Neuron (in vitro differentiated cells): Measurements from ENCODE around the gene NXT1.
A peak's percentile ranks its signal among the peaks of the same experiment; 100 is the strongest.
"Not testable (repeated sequence)": the region's sequence is repeated elsewhere in the genome, so short reads cannot be mapped to it uniquely, and the experiment has no call there.

Experiments used
- H2AFZ ChIP-seq: one replicate; pipeline ENCODE4 v1.6.1; 2013; ENCODE audit warnings: low read depth, mild to moderate bottlenecking, inconsistent platforms, low read length, moderate library complexity
- H3K27me3 ChIP-seq: one replicate; pipeline ENCODE4 v1.6.1; 2013; ENCODE audit warnings: low read length; ENCODE audit not compliant: insufficient read depth
- H3K36me3 ChIP-seq: one replicate; pipeline ENCODE4 v1.6.1; 2013; ENCODE audit warnings: low read length; ENCODE audit not compliant: insufficient read depth
- H3K4me1 ChIP-seq: one replicate; pipeline ENCODE4 v1.6.1; 2013; ENCODE audit warnings: low read length; ENCODE audit not compliant: insufficient read depth
- H3K4me3 ChIP-seq: 2 replicates; pipeline ENCODE4 v1.5.1; 2013; ENCODE audit warnings: mild to moderate bottlenecking, low read length, moderate library complexity
- H3K9me3 ChIP-seq: one replicate; pipeline ENCODE4 v1.6.1; 2013; ENCODE audit warnings: low read length

Gene NXT1

DNA sequence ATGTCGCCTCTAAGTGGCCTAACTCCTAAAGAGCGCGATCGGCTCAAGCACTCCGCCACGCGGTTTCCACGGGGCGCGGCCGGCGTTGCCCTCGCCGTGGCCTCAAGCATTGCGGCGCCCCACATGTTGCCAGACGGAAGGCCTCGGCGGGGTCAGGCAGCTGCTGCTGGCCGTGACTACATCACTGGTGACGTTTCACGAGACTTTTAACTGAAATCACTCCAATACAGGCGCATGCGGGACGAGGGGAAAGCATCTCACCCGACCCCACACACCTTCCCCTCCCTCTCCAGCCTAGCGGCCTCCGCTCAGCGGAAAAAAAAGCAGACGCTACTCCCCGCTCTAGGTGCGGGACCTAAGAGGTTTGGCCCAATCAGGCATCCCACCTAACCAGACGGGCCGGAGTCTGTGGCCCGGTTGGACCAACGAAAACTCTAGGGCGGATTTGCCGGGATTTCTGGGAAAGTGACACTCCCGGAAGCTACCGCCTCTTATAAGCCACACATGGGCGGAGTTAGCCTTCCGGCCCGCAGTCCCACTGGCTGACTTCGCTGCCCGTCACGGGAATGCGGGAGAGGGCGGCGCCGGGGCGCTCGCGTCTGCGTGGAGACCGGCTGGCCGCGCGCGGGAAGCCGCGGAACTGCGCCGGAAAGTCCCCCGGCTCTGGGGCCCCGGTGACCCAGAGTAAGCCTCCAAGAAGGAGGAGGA, at the start of gene NXT1:
Gene NXT1, plus strand, starts transcription at position 596 of the 708 bp plus-strand sequence. CDS start 3,251 bp downstream, outside the sequence.
- Histone ChIP-seq H3K9me3 (no peaks in the 10 kb centered on the region), H3K4me3 (peak within 1 kb of the TSS; percentile 85), H2AFZ (peak within 1 kb of the TSS; percentile 54), H3K4me1 (peaks cover 16% of the 10 kb centered on the region), H3K36me3 (peaks cover 17% of the 10 kb centered on the region), H3K27me3 (no peaks in the 10 kb centered on the region)

DNA sequence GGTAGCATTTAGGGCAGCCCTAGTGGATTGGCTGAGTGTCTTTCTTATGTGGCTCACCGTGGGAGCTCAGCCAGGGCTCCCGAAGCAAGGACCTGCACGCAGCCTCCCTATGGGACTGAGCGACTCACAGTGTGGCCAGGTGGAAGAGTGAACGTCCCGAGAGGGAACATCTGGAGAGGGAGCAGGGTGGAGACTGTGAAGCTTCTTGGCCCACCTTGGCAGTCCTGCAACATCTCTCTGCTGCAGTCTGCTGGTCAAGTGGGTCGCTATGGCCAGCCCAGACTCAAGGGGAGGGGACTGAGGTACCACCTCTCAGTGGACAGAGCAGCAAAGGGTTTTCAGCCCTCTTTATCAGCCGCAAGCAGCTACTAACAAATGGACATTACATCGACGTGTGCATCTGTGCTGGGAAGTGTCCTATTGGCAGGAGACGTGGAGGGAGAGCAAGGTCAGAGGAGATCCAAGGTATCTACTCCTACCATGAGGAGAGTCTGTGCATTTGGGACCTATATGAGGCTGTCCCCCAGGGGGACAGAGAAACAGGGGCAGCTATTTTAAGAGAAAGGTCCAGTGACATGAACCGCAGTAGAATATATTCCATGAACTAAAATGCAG, 49.0 kb upstream of the NXT1 start:
- no peaks in the 10 kb centered on the region for H3K9me3 ChIP-seq
- no peaks in the 10 kb centered on the region for H3K36me3 ChIP-seq
- H3K27me3 ChIP-seq: no peaks in the 10 kb centered on the region
- H2AFZ ChIP-seq: no peak overlapping the region
- H3K4me1 ChIP-seq: no peaks in the 10 kb centered on the region
- H3K4me3 ChIP-seq: no peak overlapping the region

DNA sequence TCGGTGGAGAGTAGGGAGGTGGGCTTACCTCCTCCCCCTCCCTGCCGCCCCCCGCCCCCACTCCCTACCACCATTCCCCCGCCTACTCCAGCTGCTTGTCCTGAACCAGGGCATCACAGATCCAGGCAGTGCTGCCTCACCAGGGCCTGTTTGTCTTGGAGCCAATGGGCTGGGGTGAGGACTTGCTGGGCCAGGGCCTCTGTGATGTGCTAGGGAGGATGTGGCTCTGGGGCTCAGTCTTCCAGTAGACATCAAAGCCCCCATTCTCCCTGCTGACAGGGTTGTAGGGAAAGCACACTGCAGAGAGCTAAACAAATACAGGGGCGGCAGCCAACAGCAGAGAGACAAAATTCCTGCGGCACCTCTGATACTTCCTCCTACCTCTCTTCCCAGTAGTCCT, 48.2 kb upstream of the NXT1 start:
- Histone ChIP-seq H3K36me3 (no peaks in the 10 kb centered on the region), H3K4me3 (no peak overlapping the region), H3K4me1 (no peaks in the 10 kb centered on the region), H3K9me3 (no peaks in the 10 kb centered on the region), H2AFZ (no peak overlapping the region), H3K27me3 (no peaks in the 10 kb centered on the region)

DNA sequence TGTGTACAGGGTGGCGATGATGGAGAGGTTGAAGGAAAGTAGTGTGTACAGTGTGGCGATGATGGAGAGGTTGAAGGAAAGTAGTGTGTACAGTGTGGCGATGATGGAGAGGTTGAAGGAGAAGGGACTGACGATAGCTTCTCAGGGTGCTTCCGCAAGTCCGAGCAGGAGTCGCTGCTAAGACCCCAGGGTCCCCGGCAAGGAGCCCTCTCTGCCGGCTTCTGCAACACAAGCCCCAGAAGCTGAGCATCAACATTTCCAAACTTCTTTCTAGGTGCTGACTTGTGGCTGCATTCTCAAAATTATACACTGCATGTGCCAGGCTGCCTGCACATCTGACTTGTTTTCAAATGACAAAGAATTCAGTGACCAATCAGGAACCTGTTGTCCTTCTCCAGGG, 47.8 kb upstream of the NXT1 start:
- Histone ChIP-seq H3K4me1 (no peaks in the 10 kb centered on the region), H3K9me3 (no peaks in the 10 kb centered on the region), H2AFZ (no peak overlapping the region), H3K27me3 (no peaks in the 10 kb centered on the region), H3K4me3 (no peak overlapping the region), H3K36me3 (no peaks in the 10 kb centered on the region)

DNA sequence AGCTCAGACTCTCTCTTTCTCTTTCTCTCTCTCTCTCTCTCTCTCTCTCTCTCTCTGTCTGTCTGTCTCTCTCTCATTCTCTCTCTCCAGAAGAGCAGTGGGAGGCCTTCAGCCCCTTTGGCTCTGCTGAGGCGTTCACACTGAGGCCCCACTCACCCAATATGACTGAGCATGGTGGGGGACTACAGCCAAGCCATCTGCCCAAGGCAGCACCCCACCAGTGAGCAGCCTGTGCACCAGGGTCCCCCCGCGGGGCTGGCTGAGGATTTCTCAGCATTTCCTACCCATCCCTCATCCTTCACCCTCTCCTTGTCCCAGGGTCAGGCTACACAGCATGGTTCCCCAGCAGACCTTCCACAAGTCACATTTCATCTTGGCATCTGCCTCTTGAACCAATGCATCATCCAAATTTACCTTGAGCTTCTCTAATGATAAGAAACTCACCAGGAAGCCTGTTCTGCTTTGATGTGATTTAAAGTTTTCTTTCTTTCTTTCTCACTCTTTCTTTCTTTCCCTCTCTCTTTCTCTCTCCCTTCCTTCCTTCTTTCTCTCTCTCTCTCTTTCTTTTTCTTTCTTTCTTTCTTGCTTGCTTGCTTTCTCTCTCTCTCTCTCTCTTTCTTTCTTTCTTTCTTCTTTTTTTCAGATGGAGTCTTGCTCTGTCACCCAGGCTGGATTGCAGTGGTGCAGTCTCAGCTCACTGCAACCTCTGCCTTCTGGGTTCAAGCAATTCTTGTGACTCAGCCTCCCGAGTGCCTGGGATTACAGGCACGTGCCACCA, 47.1 kb upstream of the NXT1 start:
- Histone ChIP-seq H2AFZ (no peak overlapping the region), H3K4me3 (no peak overlapping the region), H3K36me3 (no peaks in the 10 kb centered on the region), H3K27me3 (no peaks in the 10 kb centered on the region), H3K4me1 (no peaks in the 10 kb centered on the region), H3K9me3 (no peaks in the 10 kb centered on the region)

DNA sequence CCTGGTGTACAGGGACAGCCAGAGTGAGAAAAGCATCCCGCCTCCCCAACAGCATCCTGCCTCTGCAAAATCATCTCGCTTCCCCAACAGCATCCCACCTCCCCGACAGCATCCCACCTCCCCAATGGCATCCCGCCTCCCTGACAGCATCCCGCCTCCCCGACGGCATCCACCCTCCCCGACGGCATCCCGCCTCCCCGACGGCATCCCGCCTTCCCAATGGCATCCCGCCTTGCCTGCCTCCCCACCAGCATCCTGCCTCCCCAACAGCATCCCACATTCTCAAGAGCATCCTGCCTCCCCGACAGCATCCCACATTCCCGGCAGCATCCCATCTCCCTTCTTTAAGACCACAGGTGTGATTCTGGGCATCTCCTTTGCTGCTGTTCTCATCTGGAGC, 46.0 kb upstream of the NXT1 start:
- no peak overlapping the region for H2AFZ ChIP-seq
- no peak overlapping the region for H3K4me3 ChIP-seq
- no peaks in the 10 kb centered on the region for H3K4me1 ChIP-seq
- no peaks in the 10 kb centered on the region for H3K36me3 ChIP-seq
- H3K9me3 ChIP-seq: no peaks in the 10 kb centered on the region
- H3K27me3 ChIP-seq: no peaks in the 10 kb centered on the region

DNA sequence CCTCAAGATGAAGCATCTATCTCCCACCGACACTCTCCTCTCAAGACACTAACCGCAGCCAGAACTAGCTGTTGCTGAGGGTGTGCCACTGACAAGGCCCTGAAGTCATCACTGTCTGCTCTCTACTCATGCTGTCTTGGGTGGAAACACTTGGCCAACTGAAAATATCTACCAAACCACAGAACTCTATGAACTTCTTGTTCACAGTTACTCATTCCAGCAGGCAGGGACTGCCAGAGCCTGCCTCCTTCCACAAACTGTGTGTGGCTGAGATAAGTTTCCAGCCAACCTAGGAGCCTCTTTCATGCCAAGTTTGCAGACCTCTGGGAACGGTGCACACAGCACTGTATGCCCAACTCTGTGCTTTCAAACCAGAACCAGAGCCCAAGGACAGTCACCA, 45.5 kb upstream of the NXT1 start:
- Histone ChIP-seq H2AFZ (no peak overlapping the region), H3K4me3 (no peak overlapping the region), H3K4me1 (no peaks in the 10 kb centered on the region), H3K36me3 (no peaks in the 10 kb centered on the region), H3K27me3 (no peaks in the 10 kb centered on the region), H3K9me3 (no peaks in the 10 kb centered on the region)

DNA sequence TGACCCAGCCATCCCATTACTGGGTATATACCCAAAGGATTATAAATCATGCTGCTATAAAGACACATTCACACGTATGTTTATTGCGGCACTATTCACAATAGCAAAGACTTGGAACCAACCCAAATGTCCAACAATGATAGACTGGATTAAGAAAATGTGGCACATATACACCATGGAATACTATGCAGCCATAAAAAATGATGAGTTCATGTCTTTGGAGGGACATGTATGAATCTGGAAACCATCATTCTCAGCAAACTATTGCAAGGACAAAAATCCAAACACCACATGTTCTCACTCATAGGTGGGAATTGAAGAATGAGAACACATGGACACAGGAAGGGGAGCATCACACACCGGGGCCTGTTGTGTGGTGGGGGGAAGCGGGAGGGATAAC, 43.2 kb upstream of the NXT1 start:
- not testable (repeated sequence) for H3K27me3 ChIP-seq, H3K4me3 ChIP-seq

DNA sequence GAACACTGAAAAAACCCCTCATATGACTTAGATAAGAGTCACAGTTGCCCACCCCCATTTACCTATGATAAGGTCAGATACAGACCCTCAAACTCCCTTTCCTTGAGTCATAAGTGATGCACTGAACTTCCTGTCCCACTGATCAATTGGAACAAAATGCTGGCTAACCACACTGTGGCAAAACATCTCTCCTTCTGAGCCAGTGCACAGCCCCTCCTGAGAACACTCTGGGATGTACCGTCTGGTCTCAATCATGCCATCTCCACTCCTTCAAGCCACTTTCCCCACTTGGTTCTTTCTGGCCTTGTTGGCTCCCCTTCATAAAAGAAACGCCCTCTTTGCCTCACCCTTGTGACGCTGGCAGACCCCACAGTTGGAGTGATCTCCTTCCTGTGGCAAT, 42.6 kb upstream of the NXT1 start:
- Histone ChIP-seq H3K27me3 (no peaks in the 10 kb centered on the region), H2AFZ (no peak overlapping the region), H3K36me3 (no peaks in the 10 kb centered on the region), H3K4me3 (no peak overlapping the region), H3K4me1 (no peaks in the 10 kb centered on the region), H3K9me3 (no peaks in the 10 kb centered on the region)

More for the DNA sequence above, 43.2 kb upstream of the NXT1 start:
- H3K9me3 ChIP-seq, H3K36me3 ChIP-seq, H2AFZ ChIP-seq, H3K4me1 ChIP-seq: not testable (repeated sequence)

DNA sequence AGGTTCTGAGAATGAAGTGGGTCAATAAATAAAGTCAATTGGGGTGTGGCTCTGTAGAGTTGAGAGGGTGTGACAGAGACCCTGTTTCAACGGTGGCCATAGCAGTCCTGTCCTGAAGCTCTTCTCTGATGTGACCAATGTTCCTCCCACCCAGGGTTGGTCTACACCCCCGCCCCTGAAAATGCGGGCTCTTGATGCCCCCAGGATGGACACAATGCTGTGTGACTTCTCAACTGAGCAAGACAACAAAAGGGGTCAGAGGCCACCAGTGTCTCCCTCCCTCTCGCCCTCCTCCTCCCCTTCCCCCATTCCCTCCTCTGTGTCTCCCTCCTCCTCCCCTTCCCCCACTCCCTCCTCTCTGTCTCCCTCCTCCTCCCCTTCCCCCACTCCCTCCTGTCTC, 41.7 kb upstream of the NXT1 start:
- H3K36me3 ChIP-seq: no peaks in the 10 kb centered on the region
- no peak overlapping the region for H3K4me3 ChIP-seq
- H2AFZ ChIP-seq: no peak overlapping the region
- H3K9me3 ChIP-seq: no peaks in the 10 kb centered on the region
- no peaks in the 10 kb centered on the region for H3K4me1 ChIP-seq
- H3K27me3 ChIP-seq: no peaks in the 10 kb centered on the region

DNA sequence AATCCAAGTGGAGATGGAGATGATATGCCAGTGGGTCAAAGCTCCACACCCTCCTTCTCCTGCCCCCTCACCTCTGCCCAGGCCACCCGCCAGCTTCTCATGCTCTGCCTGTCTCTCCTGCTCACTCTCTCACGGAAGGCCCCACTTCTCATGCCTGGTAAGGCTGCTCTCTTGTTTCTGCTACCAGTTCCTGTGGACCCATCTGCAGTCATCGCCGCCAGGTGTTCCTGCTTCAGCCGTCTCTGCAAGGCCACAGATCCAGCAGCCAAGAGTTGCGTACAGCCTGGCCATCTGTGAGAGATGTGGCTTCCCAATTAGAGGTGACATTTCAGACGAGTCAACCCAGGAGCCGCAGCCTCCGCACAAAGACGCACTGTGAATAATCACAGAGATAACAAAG, 40.8 kb upstream of the NXT1 start:
- Histone ChIP-seq H3K9me3 (no peaks in the 10 kb centered on the region), H3K27me3 (no peaks in the 10 kb centered on the region), H2AFZ (no peak overlapping the region), H3K4me1 (no peaks in the 10 kb centered on the region), H3K4me3 (no peak overlapping the region), H3K36me3 (no peaks in the 10 kb centered on the region)

DNA sequence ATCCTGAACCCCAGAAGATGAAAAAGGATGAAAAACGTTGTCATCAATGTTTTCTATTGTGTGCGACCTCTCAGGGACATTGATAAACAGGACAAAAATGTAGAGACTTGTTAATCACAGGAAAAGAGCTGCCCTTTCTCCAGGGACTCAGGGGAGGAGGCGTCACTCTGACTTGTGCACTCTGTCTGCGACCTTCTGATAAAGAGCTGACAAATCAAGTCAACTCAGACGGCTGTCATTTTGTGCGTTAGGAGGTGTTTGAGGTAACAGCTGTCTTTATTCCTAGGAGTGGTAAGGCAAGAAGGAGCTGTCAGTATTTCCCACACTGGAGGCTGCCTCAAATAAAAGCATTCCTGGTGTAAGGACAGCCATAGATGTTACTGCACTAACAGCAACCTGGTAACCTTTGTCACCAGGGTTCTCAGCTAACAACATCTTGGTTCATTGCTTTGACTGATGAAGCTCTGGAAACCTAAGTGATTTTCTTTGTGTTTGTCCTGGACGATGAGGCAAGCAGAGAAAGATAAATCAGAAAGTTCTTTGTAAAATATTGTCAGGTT, 38.6 kb upstream of the NXT1 start:
- Histone ChIP-seq H3K4me3 (no peak overlapping the region), H2AFZ (no peak overlapping the region), H3K9me3 (no peaks in the 10 kb centered on the region), H3K4me1 (no peaks in the 10 kb centered on the region), H3K36me3 (no peaks in the 10 kb centered on the region), H3K27me3 (no peaks in the 10 kb centered on the region)

DNA sequence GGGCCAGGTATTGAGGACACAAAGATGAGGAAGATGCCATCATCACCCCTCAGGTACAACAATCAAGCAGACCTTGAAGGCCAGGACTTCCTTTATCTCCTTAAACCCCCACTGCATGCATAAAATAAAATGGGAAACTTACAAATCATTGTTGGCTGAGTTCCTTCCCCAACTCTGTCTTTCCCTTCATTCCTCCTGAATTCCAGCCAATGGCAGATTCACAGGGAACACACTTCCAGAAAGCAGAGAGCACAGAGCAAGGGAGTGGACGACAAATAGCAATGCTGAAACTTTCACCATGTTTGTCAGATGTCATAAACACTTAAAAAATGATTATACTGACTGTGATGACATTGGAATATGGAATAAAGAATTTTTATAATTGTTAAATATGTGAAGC, 37.3 kb upstream of the NXT1 start:
- Histone ChIP-seq H3K4me1 (no peaks in the 10 kb centered on the region), H2AFZ (no peak overlapping the region), H3K9me3 (no peaks in the 10 kb centered on the region), H3K36me3 (no peaks in the 10 kb centered on the region), H3K4me3 (no peak overlapping the region), H3K27me3 (no peaks in the 10 kb centered on the region)
